DMS 273 (cell line): Measurements from ENCODE around the gene CKAP2L.

Experiments
- DNase-seq: peaks from one replicate; lab custom pipeline; 2025; ENCODE audit not compliant: unreplicated experiment; lab: John Stamatoyannopoulos, UW

CKAP2L gene, protein sequence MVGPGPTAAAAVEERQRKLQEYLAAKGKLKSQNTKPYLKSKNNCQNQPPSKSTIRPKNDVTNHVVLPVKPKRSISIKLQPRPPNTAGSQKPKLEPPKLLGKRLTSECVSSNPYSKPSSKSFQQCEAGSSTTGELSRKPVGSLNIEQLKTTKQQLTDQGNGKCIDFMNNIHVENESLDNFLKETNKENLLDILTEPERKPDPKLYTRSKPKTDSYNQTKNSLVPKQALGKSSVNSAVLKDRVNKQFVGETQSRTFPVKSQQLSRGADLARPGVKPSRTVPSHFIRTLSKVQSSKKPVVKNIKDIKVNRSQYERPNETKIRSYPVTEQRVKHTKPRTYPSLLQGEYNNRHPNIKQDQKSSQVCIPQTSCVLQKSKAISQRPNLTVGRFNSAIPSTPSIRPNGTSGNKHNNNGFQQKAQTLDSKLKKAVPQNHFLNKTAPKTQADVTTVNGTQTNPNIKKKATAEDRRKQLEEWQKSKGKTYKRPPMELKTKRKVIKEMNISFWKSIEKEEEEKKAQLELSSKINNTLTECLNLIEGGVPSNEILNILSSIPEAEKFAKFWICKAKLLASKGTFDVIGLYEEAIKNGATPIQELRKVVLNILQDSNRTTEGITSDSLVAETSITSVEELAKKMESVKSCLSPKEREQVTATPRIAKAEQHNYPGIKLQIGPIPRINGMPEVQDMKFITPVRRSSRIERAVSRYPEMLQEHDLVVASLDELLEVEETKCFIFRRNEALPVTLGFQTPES

DNA sequence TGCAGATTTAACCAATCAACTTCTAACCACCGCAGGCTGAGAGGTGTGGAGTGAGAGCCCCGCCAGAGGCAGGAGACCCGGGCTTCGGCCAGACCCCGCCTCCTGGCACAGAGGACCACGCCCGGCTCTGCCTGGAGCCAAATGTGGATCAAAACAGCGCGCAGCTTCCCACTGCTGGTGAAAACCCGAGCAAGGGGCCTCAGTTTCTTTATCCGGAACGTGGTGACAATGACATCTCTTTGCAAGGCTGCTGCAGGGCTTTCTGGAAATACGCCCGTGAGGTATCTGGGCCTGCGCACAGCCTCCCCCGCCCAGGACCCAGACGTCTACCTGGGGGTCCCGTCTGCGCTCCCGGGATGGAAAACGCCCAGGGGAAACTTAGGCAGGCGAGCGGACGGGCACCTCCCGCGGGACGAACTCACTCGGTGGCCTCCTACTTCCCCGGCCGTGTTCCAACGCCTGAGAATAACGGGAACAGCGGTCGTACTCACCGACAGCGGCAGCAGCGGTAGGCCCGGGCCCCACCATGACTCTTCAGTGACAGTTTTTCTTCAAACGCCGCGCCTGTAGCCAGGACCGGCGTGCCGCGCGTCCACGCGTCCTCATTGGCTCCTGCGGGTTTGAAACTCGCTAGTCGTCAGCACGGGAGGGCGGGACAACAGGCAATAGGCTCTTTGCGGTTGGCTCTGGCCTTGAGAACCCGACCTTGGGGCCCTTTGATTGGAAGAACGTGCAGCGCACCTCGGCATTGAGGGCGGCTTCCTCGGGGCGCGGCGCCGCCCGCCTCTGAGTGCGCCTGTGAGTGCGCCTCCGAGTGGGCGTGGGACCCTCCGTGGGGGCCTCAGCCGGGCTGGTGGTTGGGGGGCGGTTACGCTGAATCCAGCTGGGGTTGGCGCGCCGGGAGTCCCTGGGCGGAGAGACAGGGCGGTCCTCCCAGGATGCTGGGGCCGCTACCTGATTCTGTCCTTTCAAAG, at the start of gene CKAP2L:
Gene CKAP2L (minus strand): TSS at position 539 of the 974 bp plus-strand sequence. CDS start 11 bp downstream, at position 528.
- peak; percentile 99 for DNase-seq

DNA sequence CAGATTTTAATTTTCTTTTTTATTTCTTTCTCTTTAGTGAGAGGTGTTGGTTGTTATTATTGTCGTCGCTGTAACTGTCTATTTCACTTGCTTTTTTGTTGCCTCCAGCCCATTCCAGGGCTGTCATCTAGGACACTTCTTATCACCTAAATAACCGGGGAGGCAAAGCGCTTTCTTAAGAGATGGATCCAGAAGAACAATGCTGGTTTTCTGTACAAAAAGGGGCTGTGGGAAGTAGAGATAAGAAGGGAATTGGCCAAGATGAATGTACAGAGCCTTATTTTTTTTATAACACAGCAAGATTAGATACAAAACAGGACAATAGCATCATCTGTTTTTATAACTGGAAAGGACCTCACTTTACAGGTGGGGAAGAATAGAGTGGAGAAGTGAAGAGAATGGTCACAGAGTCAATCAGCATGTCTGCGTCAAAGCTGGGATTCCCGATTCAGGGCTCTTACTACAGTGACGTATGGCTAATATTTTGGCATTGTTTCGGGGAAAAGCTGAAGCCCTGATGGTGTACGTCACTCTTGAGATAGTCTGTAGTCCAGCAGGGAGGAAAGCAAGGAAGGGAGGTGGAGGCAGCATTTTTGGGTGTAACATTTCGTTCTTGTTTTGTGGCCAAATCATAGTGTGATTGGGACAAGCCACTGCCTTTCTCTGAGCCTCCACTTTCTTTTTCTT, 49.0 kb upstream of the CKAP2L start:
- no peak for DNase-seq

DNA sequence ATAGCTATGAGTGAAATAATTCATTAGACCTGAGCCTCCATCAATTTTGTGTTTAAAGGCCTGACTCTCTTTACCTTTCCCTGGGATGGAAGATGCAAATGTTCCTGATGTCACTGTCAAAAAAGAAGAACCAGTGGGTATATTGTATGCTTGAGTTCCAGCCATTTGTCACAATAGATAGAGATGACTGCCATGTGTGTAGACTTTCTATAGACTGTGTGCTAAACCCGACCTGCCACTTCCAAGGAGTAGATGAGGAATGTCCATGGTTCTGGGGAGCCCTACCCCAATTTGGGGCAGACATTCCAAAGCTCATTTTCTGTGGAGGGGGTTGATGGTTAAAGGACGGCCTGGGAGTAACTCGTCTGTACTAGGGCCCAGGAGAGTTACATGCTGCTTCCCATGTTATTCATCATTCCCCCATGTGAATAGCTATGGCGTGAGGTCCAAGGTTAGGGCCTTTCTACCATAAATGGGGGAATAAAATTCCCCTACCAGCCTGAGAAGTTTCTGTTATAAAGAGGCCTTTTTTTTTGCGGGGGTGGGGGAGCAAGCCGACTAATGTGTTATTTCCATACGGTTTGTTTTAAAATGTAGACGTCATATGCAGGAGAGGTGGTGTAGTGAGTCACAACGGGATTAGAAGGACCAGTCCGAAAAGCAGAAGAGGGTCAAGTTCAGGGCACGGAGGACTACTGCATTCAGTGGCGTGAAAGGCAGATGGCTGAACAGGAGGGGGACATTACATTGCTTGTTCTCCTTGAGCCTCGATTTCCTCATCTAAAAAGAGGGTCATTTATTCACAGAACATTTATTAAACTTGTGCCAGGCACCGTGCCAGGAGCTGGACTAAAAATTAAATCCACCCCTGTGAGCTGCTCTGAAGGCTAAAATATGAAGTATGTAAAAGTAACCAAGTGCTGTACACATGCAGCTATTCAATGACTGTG, 48.2 kb upstream of the CKAP2L start:
- no peak for DNase-seq

DNA sequence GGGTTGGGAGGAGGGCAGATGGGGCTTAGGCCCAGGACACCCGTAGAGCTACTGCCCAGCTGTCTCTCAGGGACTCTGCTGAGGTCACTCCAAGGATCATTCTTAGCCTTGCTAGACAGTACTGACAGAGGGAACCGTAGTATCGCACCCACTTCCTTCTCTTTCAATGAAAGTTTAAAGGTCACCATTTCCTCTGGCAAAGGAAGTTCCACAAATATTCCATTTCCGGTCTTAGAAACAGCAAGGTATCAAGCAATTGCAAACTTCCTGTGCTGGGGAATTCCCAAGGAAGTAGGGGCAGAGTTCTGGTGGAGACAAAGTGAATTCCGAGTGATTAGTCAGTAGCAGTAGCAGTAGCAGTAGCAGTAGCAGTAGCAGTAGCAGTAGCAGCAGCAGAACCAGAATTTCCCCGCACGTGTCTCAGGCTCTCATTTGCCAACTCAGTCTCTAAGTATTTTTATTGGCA, 47.5 kb upstream of the CKAP2L start:
- no peak for DNase-seq

DNA sequence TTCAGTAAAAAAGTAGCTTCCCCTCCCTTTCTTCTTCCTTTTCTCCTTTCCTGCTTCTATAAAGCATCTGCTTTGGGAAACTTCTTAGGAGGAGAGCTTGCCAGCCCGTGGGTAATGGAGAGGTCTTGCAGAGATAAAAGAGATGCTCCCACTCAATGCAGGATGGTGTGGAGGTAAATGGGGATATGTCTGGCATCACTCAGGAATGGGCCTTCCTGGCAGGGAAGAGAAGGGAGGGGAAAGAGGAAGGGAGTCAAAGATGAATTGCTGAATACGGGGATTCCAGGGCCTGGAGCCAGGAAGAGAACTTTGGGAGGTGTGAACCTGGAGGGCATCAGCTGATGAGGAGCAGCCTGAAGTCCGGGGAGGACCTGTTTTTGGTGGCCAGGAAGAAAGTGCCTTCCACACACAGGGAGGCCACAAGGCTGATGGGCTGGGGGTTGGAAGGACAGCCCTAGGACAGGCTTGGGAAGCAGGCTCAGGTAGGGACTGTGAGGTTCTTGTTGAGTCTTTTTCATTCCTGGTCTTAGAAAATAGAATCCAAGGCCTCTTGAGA, 46.9 kb upstream of the CKAP2L start:
- DNase-seq = no peak

DNA sequence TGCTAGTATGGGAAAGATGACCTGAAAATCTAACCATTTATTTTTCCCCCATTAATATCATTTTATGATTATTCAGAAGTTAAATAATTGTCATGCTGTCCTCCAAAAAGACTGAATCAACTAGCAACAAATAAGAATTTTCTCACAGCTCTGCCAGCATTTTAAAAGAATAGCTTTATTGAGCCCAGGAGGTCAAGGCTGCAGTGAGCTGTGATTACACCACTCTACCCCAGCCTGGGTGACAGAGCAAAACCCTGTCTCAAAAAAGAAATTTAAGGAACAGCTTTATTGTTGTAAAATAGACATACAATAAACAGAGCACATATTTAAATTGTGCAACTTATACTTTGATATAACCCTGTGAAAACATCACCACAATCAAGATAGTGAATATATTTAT, 44.7 kb upstream of the CKAP2L start:
- no peak for DNase-seq

DNA sequence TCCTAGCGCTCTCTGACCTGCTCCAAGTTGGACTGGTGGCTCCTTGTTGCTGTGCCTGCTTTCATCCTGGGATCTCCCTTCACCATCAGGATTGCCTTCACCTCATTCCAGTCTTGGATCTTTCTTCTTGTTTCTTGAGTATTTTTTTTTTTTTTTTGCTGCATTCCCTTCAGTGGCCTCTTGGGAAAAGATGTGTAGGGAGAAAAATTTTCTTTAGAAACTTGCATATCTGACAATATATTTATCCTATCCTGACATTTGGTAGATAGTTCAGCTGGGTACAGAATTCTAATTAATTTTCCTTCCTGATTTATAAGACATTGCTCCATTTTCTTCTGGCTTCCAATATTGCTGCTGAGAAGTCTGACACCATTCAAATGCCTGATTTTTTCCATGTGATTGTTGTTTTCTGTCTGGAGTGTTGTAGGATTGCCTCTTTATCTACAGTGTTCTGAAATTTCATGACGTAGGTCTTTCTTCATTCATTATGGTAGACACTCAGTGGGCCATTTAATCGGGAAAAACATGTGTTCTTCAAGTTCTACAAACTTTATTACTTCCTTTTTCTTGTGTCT, 42.9 kb upstream of the CKAP2L start:
- DNase-seq = no peak

DNA sequence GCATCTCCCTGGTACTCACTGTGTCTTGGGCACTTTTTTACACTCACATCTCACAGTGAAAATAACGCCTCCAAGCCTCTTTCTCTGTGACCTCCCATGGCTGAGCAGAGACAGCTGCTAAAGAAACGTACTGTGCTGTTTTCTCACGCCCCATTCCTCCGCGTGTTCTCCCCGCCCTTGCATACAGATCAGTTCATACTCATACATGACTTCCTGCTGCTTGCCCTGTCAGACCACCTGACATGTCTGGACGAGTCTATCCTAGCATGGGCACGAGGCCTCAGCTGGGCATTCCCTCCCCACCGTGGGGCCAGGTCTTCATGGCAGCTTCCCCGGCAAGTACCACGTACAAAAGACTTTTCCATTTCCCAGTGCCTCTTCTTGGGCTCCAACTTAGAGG, 41.1 kb upstream of the CKAP2L start:
- DNase-seq = no peak

DNA sequence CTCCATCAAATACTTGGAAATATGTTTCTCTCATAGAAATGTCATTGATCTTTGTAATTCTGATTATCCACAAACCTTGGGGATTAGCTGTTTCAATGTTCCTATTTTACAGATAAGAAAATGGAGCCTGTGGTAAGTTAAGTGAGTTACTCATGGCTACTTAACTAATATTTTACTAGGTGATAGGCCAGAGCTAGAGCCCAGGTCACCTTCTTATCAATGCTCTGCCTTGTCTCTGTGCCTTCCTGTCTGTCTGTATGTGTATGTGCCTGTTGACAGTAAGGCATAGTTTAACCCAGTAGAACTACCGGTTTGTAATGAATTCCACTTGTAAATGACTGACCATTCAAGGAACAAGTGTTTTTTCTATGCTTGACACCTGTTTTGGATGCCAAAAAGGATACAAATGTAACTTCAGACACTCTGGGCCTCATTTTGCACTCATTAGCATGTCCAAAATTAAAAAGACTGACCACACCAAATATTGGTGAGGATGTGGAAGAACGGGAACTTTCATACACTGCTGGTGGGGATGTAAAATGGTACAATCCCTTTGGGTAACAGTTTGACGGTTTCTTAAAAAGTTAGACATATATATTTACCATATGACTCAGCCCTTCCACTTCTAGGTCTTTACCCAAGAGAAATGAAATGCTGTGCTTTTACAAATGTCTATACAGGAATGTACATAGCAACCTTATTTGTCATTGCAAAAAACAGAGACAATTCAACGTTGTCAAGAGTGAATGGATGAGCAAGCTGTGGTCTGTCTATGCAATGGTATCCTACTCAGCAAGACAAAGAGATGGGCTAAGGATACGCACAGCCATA, 39.5 kb upstream of the CKAP2L start:
- DNase-seq = no peak

DNA sequence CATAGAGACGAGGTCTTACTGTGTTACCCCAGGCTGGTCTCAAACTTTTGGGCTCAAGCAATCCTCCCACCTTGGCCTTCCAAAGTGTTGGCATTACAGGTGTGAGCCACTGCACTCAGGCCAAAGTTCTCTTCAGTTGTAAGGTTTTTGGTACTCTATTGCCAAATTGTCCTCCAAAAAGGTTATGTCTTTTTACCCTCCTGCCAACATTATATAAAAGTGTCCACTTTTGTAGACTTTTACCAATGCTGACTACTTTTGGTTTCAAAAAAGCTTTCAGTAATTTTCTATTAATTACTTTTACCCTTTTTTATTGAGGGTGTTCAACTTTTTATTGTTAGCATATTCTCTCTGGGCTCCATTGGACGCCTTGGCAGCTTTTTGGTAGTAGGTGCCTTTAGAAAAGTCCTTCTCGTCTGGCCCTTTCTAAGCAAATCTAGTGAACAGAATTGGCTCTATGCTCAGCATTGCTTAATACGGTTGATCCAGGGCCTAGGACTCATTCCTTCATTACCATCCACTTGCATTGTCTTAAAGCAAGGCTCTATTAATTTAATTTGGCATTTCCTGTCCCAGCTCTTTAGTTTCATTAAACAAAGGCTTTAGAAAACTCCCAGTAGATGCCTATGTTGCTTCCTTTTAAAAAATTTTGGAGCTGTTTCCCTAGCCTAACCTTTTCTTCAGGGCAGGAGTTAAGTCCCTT, 36.6 kb upstream of the CKAP2L start:
- DNase-seq = no peak

DNA sequence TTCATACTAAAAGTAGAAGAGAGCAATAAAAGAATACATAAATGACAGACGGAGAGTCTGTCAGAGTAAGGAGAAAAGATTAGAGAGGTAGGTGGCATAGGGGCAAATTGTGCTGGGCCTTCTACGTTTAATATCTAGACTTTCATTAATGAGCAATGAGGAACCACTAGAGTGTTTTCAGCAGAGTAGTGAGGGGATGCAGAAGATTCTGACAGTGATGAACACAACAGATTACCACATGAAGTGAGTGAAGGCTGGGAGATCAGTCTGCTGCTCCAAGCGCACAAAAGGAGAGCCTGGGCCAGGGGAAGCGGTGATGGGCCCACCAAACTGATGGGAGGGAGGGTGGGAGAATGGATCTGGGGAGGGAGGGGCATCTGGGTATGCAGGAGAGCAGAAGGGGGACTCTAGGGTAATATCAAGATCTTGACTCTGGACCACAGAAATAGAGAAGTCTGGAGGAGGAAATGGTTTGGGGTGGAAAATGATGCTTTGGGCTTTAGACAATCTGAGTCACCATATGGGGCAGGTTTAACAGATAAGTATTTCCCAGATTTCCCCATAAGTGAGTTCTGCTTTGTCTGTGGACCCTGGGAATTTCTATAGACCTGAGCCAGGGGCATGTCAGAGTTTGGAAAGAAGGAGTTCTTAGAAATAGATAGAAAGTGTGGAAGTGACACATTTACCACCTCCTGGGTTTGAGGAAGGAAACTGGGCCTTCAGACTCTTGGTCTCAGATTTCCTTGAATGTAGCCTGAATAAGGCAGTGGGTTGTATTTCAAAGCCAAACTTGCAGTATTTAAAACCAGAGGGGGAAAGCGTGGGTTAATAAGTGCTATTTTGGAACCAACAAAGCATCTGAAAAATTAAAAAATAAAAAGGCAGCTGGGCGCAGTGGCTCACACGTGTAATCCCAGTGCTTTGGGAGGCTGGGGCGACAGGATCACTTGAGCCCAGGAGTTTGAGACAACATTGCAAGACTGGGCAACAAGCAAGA, 34.9 kb upstream of the CKAP2L start:
- DNase-seq = no peak

DNA sequence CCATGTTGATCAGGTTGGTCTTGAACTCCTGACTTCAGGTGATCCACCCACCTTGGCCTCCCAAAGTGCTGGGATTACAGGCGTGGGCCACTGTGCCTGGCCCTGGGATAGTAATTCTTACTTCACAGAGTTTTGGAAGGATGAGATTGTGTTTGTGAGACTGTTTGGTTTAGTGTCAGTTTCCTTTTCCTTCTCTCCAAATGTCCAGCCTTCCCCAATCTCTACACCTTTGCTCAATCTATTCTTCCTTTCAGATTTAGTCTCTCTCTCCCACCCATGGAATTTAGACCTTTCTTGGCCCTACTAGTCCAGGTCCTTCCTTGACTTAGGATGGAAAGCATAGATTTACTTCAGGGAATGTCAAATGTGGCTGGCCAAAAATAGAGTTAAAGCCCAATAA, 32.1 kb upstream of the CKAP2L start:
- no peak for DNase-seq

DNA sequence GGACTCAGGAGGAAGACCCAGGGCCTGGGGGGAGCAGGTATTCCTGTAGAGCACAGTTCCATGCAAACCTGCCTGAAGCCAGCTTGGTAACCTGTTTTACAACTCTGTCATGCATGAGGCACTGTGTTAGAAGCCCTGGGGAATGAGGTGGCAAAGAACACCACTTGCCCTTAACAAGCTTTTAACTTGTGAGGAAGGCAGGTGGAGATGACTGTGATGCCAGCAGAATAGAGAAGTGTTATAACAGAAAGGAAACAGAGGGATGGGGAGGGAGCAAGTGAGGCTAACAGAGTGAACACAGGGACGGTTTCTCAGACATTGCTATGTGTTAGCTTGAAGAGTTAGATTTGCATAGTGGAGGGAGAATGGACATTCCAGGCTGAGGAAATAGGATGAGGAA, 31.4 kb upstream of the CKAP2L start:
- DNase-seq = no peak

DNA sequence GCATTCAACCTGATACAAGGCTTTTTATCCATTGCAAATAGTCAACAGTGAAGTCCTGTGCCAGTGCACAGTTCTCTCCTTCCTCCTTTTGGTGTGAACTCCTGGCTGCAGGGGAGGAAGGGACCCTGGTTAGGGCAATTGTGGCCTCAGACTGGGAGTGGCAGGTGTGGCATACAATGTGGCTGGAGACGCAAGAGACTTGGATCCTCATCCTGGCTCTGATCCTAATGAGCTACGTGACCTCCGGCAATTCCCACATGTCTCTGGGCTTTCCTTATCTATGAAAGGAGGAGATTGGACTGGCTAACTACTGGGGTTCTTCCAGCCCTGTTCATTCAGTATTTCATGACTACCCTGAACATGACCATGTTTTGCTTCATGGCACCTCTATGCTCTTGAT, 30.4 kb upstream of the CKAP2L start:
- DNase-seq = no peak

DNA sequence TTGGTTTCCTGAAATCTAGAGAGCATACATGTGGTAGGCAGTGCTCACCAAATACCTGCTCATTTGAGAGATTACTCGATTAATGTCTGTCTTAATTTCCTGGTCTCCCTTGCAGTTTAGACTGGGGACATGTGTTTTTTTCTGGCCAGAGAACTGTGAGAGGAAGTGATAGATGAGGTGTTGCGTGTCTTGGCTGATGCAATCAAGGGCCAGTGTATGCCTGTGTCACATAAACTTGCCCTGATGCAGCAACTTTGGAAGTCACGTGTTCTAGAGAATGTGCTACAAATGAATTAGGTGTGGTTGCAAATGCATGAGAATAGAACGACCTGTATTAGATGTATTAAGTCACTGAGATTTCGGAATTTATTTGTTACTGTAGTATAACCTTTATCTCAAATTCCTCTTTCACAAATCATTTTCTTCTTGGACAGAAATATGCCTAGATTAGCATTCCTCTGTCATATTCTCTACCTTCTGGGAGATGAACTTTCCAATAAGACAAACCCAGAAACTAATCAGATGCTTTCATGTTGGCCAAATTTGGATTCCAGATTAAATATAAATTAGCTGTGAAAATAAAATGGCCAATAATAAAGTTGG, 29.8 kb upstream of the CKAP2L start:
- no peak for DNase-seq
